HEK293T (cell line): ENCODE data around the gene HPDL.
"Not testable (repeated sequence)": the region's sequence is repeated elsewhere in the genome, so short reads cannot be mapped to it uniquely, and the experiment has no call there.

Experiments
- ARNT ChIP-seq: fragments of 450-650 bp; IDR thresholded peaks from 2 replicates; pipeline ENCODE4 v1.6.1; 2017; ENCODE audit warnings: mild to moderate bottlenecking
- BHLHE40 ChIP-seq: fragments of 450-650 bp; IDR thresholded peaks from 2 replicates; pipeline ENCODE4 v1.6.1; 2016; ENCODE audit warnings: mild to moderate bottlenecking, moderate library complexity, borderline replicate concordance
- CTBP1 ChIP-seq: fragments of 450-650 bp; IDR thresholded peaks from 2 replicates; pipeline ENCODE4 v1.6.1; 2016; ENCODE audit warnings: borderline replicate concordance
- ELF4 ChIP-seq: fragments of 450-650 bp; IDR thresholded peaks from 2 replicates; pipeline ENCODE4 v1.6.1; 2017; ENCODE audit warnings: antibody characterized with exemption
- FOXK2 ChIP-seq: fragments of 450-650 bp; IDR thresholded peaks from 2 replicates; pipeline ENCODE4 v1.6.1; 2016; ENCODE audit warnings: mild to moderate bottlenecking
- FOXM1 ChIP-seq: fragments of 450-650 bp; IDR thresholded peaks from 2 replicates; pipeline ENCODE4 v1.6.1; 2017; ENCODE audit warnings: mild to moderate bottlenecking, borderline replicate concordance
- HDGF ChIP-seq: fragments of 450-650 bp; IDR thresholded peaks from 2 replicates; pipeline ENCODE4 v1.6.1; 2017; ENCODE audit warnings: antibody characterized with exemption, borderline replicate concordance
- NFRKB ChIP-seq: fragments of 450-650 bp; IDR thresholded peaks from 2 replicates; pipeline ENCODE4 v1.6.1; 2016; ENCODE audit warnings: mild to moderate bottlenecking, moderate library complexity
- SP1 ChIP-seq: fragments of 450-650 bp; IDR thresholded peaks from 2 replicates; pipeline ENCODE4 v1.6.1; 2017
- SUZ12 ChIP-seq: fragments of 450-650 bp; IDR thresholded peaks from 2 replicates; pipeline ENCODE4 v1.6.1; 2016; ENCODE audit warnings: mild to moderate bottlenecking
- TARDBP ChIP-seq: fragments of 450-650 bp; IDR thresholded peaks from 2 replicates; pipeline ENCODE4 v1.6.1; 2016
- ZNF384 ChIP-seq: fragments of 450-650 bp; IDR thresholded peaks from 2 replicates; pipeline ENCODE4 v1.6.1; 2016

- TF ChIP-seq SP1, ZNF384, ELF4, HDGF, FOXM1, CTBP1, TARDBP, FOXK2, SUZ12, NFRKB, BHLHE40, ARNT: not testable (repeated sequence)
These were observed 41.8 kb upstream of the HPDL start for GRCh38 chr1:45284858-45285257.
